Measurements from ENCODE around the gene BACH2.

Gene BACH2

DNA sequence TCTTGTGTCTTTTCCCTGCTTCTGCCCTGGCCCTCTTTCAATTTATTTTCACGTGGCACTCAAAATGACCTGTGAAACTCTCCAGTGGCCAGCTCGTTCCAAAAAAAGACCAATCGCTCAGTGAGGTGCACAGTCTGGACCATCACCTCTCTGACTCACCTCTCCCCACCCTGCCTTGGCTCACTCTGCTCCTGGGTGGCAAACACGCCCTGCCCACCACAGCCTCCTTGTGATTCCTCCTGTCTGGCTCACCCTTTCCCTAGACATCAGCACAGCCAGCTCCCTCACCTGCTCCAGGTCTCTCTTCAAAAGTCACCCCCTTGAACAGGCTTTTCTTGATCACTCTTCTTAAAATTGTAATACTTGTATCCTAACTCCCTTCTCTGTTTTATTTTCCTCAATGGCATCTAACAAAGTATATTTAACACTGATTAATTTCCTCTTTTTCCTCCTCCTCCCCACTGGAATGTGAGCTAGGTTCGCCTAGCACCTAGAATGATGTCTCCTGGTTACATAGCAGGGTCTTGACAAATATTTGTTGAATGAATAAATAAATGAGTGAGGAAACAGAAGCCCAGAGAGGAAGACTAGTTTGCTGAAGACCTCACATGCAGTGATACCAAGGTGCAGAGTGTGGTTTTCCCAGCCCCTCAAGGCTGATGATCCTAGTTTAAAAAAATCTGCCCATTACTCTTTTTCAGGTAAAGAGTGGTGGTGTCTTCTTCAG is 293.4 kb downstream of the BACH2 start:
- DNase-seq (ENCODE audit: low read depth): peak; percentile 76
- H3K4me3 ChIP-seq (ENCODE audit: low read length): no peak overlapping the region
- TF ChIP-seq, protein P1, sequence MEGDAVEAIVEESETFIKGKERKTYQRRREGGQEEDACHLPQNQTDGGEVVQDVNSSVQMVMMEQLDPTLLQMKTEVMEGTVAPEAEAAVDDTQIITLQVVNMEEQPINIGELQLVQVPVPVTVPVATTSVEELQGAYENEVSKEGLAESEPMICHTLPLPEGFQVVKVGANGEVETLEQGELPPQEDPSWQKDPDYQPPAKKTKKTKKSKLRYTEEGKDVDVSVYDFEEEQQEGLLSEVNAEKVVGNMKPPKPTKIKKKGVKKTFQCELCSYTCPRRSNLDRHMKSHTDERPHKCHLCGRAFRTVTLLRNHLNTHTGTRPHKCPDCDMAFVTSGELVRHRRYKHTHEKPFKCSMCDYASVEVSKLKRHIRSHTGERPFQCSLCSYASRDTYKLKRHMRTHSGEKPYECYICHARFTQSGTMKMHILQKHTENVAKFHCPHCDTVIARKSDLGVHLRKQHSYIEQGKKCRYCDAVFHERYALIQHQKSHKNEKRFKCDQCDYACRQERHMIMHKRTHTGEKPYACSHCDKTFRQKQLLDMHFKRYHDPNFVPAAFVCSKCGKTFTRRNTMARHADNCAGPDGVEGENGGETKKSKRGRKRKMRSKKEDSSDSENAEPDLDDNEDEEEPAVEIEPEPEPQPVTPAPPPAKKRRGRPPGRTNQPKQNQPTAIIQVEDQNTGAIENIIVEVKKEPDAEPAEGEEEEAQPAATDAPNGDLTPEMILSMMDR (IDR thresholded peaks at IDR 0.05; ENCODE audit: insufficient read depth, low read depth, low read length, missing control alignments): no peak

DNA sequence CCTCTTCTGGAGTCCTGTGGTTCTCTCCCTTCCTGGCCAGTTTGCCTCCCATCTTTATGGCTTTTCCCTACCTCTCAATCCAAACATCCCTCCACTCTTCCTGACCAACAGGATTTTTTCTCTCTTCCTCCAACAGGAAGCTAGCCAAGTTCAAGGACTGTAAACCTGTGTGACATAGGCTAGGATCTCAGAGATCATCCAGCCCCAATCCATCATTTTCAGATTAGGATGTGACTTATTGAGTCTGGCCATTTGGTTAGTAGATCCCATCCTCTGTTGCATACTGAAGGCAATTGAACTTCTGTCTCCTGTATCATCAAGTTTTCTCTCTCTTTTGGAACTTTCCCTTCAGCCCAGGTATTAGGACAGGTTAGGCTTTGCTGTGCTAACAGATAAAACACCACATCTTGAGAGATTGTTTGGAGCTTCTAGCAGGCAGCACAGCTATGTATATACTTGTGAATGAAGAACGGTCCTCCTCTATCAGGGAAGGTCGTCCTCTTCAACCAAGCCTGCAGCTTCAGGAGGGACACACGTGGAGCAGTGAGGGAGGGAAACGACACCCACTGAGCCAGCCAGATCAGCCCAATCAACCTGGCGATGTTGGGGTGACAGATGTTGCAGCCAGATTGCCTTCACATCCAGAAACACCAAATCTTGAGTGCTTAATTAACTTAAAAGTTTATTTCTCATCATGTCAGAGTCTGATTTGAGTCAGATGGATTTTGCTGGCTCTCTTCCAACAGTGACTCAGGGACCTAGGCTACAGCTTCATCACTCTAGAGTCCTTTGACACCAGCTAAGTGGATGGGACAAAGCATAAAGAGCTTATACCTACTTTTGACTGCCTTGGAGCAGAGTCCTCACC is 295.5 kb downstream of the BACH2 start:
- TF ChIP-seq, protein P1 (IDR thresholded peaks at IDR 0.05; ENCODE audit: insufficient read depth, low read depth, low read length, missing control alignments): no peak
- peak; percentile 88 for DNase-seq (ENCODE audit: low read depth)
- no peak overlapping the region for H3K4me3 ChIP-seq (ENCODE audit: low read length)

DNA sequence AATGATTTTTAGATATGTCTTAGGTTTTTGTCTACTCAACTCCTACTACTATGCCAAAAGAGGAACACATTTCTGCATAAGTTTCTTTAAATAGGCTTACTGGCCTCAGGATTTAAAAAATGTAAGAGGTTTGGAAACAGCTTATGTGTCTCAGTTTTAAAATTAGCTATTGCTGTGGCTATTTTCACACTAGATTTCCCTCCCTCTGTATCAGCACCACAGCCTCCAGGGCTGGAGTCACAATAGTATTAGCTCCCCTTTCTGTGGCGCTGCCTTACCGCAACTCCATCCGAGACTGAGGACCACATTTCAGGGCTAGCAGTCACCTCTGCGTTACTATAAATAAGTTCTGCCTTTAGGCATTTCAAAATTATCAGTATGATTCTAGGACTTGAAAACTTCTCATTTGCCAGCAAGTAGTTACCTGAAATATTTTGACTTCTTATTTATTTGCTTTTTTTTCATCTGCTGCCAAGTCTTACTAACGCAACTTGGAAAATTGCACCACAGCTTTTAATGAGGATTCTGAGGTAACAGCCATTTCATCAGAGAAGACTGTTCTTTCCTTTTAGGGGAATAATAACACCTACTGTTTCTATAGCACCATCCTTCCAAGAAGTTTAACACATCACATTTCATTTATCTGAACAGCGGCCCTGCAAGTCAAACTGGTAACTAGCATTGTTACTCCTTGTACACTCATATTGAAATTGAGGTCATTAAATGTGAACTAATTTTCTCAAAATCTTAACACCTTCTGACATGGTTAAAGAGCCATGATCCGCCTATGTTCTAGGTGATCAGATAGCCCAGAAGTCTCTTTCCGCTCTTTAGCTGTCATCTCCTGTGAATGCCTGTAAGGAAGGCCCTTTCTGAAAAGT is 296.5 kb downstream of the BACH2 start:
- no peak overlapping the region for H3K4me3 ChIP-seq (ENCODE audit: low read length)
- DNase-seq (ENCODE audit: low read depth): peak; percentile 78
- TF ChIP-seq, protein P1 (IDR thresholded peaks at IDR 0.05; ENCODE audit: insufficient read depth, low read depth, low read length, missing control alignments): no peak

DNA sequence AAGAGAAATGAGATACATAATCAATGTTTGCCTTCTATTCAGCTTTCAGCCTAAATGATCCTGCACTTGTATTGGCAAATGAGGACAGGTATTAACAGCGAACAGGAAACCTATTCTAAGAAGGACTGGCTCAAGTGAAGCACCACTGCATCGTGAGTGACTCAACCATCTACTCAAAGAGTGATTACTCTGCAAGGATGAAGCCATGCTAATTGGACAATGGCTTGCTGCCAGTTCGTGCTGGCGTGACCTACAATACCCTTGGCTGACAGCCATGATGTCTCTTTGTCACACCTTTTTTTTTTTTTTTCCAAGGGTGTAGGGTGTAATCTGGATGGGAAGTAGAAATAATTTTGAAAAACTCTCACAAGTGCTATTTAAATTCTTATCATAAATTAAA is 297.5 kb downstream of the BACH2 start:
- no peak overlapping the region for H3K4me3 ChIP-seq (ENCODE audit: low read length)
- TF ChIP-seq, protein P1 (IDR thresholded peaks at IDR 0.05; ENCODE audit: insufficient read depth, low read depth, low read length, missing control alignments): no peak
- DNase-seq (ENCODE audit: low read depth): peak; percentile 97

DNA sequence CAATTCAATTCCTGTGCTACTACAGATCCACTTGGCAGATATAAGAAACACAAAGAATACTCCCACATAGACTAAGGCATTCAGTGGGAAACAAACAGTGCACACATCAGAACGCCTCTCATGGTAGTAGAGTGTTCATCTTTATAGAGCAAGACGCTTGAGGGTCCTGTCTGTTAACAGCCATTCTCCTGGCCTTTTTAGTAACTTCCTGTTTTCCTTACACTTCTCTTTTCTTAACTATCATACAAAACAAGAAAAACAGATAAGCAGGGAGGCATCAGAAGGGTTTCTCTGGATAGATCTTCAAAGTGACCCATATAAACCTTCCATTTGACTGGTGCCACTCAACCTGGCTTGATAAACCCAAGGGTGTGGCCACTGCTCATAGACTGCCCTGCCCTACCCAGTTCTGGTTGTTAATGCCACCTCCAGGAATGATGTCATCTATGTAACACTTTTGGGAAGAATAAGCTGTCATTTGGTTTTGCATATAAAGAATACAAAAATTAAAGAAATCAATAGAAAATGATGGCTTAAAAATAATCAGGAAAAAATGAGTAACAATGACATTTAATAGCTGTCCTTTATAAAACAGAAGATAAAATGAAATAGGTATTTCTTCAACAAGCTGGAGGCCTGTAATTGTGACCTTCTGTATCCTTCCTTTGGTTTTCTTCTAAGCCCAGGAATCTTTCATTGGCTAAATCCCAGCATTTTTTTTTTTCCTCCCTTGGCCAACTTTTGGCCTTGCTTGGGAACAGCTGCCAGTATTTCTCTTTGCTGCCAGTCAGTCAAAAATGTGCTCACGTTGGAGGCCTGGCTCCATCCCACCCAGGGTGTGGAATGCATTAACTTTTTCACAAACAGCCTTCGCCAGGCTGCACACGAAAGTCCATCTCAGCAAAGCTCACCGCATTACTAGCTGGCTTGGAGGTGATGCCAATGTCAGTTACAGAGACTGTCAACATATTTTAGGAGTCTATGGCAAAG is 298.9 kb downstream of the BACH2 start:
- DNase-seq (ENCODE audit: low read depth): no peak
- TF ChIP-seq, protein P1 (IDR thresholded peaks at IDR 0.05; ENCODE audit: insufficient read depth, low read depth, low read length, missing control alignments): no peak
- H3K4me3 ChIP-seq (ENCODE audit: low read length): no peak overlapping the region

DNA sequence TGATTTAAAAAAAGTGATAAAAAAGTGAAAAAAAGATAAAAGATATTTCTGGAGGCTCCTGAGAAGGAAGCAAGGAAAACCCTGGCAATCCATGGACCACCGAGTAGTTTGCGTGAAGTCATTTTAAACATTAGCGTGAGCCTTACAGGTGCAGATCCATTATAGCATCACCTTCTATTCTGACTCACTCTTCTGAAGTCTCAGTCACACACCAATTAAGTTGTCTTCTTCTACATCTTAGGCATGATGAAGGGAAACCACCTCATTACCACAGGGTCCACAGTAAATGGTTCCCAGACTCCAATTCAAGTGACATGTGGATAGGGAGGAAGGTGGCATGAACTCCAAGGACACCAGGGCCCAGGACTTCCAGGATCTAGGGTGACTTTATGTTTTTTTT is 303.2 kb downstream of the BACH2 start:
- DNase-seq (ENCODE audit: low read depth): no peak
- TF ChIP-seq, protein P1 (IDR thresholded peaks at IDR 0.05; ENCODE audit: insufficient read depth, low read depth, low read length, missing control alignments): no peak
- no peak overlapping the region for H3K4me3 ChIP-seq (ENCODE audit: low read length)
